ENCODE data around the gene ATP8A2.

DNA sequence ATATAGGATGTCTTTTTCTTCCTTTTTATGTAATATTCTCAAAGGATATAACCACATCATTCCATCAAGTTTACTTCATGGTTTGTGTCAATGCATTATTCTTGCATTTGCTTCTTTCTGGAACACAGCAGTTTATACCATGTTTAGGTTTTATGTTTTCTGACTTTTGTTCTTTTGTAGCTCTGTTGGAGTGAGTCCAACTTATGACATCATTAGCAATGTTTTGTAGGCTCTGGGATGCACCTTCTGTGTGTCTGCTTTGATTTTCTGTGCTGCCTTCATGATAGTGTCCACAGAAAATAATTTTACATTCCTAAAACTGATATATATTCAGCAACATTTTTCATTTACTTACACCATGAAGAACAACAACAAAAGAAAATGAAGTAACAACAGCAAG is 611.1 kb downstream of the ATP8A2 start:
- TF ChIP-seq, protein P1, sequence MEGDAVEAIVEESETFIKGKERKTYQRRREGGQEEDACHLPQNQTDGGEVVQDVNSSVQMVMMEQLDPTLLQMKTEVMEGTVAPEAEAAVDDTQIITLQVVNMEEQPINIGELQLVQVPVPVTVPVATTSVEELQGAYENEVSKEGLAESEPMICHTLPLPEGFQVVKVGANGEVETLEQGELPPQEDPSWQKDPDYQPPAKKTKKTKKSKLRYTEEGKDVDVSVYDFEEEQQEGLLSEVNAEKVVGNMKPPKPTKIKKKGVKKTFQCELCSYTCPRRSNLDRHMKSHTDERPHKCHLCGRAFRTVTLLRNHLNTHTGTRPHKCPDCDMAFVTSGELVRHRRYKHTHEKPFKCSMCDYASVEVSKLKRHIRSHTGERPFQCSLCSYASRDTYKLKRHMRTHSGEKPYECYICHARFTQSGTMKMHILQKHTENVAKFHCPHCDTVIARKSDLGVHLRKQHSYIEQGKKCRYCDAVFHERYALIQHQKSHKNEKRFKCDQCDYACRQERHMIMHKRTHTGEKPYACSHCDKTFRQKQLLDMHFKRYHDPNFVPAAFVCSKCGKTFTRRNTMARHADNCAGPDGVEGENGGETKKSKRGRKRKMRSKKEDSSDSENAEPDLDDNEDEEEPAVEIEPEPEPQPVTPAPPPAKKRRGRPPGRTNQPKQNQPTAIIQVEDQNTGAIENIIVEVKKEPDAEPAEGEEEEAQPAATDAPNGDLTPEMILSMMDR (IDR thresholded peaks at IDR 0.05; ENCODE audit: low read length), result no peak
- no peak for TF ChIP-seq EZH2phosphoT487 (IDR thresholded peaks at IDR 0.05; ENCODE audit: low read length)
- TF ChIP-seq EZH2 (optimal IDR thresholded peaks at IDR 0.05; ENCODE audit: low read depth, low read length), result no peak

All from MM.1S (cell line).